ENCODE measurements around the gene SF1.
A peak's percentile ranks its signal among the peaks of the same experiment; 100 is the strongest.
"Not testable (repeated sequence)": the region's sequence is repeated elsewhere in the genome, so short reads cannot be mapped to it uniquely, and the experiment has no call there.

The SF1 gene, protein sequence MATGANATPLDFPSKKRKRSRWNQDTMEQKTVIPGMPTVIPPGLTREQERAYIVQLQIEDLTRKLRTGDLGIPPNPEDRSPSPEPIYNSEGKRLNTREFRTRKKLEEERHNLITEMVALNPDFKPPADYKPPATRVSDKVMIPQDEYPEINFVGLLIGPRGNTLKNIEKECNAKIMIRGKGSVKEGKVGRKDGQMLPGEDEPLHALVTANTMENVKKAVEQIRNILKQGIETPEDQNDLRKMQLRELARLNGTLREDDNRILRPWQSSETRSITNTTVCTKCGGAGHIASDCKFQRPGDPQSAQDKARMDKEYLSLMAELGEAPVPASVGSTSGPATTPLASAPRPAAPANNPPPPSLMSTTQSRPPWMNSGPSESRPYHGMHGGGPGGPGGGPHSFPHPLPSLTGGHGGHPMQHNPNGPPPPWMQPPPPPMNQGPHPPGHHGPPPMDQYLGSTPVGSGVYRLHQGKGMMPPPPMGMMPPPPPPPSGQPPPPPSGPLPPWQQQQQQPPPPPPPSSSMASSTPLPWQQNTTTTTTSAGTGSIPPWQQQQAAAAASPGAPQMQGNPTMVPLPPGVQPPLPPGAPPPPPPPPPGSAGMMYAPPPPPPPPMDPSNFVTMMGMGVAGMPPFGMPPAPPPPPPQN

DNA sequence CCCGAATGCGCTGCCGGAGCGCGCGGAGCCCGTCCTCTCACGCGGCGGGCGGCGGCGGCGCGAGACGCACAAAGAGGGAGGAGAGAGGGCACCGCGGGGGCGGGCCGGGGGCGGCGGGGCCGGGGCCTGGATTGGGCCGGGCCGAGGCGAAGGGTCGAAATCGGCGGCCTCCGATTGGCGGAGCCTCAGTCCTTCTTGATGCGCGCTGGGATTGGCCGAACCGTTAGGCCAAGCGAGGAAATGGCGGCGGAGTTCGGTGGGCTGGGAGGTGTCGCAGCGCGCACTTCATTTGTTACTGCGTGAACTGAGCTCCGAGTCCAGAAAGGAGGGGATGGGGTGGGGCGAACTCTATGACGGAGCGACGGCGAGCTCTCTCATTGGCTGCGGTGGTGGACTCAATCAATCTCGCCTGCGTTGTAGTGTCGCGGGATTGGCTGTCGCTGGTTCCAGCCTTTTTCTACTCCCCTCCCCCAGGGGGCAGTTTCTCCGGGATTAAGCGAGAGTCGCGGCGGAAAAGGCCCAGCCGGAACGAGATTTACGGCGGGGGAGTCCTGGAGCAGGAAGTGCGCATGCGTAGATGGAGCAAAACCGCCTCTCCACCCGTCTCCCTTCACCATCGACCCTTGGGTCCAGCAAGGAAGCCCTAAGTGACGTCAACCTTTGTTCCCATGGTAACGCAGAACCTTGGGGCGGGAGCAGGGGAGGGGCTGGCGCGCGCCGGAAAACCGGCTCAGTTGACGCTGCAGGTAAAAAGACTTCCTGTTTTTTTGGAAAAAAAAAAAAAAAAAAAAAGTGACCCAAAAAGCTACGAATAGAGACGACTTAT, at the start of gene SF1:
TSS of gene SF1 (minus strand) at position 70 of the 826 bp plus-strand sequence. CDS start 150 bp downstream, outside the sequence.
- peak; percentile 98 to 100 for DNase-seq

DNA sequence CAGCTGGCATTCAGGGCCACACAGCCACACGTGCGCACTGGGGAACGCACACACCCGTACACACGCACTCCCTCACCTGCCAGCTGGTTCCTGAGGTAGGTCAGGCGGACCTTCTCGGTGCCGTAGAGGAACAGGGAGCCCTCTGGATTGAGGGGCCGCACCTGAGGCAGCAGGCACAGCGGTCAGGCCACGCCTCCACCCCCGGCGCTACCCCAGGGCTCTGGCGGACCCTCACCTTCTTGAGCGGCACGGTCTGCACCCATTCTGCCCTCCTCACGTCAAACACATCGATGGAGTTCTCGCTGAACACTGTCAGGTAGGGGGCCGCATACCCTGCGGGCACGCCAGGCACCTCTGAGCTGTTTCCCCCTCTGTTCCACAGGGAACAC, 49.1 kb upstream of the SF1 start:
- DNase-seq = no peak

DNA sequence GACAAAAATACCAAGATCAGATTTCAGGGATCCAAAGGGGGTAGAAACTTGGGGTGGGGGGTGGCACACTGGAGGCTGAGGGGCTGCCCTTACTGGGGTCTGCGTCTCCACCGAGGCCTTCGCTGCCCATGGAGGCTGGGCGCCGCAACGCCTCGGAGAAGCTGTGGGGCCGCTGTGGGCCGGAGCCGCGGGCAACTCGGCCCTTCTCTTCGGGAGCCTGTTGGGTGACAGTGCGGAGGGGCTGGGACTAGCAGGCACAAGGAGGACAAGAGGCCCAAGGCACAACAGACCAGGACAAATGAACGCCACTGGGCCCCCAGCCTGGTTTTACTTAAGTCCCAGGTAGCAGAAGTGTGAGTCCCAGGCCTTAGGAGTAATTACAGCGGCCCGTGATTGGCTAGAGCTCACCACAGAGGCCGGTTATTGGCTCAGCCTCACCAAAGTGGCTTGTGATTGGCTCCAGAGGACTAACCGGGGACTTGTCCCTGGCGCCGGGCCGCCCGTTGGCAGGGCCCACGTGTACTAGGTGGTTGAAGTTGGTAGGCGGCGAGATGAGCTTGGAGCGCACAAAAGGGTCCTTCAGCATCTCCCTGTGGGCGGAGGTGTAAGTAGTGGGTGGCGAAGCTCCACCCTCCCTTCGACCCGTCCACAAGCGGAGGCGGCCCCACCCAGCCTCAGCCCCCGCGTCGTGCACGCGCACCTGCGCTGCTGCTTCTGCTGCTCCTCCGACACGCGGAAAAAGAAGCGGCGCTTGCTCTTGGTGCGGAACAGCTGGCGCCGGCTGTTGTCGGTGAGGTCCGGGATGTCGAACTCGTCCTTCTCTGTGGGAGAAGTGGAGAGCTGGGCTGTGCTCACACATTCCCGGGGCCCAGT, 48.5 kb upstream of the SF1 start:
- DNase-seq = no peak

DNA sequence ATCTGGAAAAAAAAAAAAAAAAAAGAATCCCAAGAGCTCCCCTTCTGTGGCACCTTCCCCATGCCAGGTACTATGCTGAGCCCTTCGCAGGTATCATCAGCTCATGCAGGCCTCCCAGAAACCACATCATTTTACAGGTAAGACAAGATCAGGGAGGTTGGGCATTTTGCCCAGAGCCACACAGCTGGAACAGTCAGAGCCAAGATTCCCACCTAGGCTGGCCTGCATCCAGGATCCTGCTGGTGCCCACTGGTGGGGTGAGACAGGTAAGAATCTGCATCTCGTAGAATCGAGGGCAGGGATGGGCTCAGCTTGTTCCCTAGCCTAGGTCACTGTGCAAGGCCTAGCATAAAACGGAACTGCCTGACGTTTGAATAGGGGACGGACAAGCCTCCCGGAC, 47.7 kb upstream of the SF1 start:
- no peak for DNase-seq

DNA sequence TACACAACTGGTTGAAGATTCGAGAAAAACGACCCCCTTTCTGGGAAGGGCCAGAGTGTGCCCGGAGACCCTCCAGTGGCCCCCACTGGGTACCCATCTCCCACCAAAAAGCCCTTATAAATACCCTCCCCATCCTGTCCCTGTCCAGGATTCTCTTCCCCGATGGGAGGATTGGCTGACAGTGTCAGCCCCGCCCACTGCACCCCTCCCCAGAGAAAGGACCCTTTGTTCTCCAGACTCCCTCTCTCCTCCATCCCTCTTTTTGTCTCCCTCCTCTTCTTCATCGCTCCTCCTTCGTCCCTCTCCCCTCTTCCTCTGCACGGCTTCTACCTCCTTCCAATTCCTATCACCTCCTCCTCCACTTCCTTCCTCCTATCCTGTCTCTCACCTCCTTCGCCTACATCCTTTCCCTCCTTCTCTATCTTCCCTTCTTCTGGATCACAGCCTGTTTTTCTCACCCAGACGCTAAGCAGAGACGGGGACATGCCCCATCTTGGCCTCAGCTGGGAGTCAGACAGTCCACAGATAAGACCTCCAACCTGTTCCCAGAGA, 45.3 kb upstream of the SF1 start:
- DNase-seq = no peak

DNA sequence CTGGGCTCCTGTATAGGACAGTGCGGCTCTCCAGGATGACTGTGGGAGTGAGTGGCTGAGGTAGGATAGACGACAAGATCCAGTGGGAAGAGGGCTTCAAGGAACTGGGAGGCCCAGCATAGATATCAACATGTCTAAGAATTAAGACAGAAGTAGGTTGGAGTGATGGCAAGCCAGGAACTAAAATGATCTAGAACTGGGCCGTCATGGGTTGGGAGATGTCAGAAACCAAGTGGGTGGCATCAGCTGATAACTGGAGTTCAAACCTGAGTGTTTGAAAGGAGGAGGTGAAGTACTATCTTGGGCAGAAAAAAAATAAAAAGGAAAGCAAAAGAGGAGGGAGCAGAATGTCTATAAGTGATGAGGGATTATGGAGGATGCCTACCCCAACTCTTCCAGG, 39.1 kb upstream of the SF1 start:
- no peak for DNase-seq

DNA sequence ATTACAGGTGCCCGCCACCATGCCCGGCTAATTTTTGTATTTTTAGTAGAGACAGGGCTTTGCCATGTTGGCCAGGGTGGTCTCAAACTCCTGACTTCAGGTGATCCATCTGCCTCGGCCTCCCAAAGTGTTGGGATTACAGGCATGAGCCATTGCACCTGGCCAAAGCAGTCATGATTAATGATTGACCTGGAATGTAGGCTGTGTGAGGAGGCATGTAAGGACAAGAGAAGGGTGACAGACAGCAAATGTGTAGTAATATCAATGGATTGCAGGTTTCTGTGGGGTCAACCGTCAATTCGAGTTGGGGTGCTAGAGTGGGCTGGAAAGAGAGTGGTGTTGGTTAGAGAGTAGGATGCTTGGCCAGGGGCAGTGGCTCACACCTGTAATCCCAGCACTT, 37.1 kb upstream of the SF1 start:
- not testable (repeated sequence) for DNase-seq

DNA sequence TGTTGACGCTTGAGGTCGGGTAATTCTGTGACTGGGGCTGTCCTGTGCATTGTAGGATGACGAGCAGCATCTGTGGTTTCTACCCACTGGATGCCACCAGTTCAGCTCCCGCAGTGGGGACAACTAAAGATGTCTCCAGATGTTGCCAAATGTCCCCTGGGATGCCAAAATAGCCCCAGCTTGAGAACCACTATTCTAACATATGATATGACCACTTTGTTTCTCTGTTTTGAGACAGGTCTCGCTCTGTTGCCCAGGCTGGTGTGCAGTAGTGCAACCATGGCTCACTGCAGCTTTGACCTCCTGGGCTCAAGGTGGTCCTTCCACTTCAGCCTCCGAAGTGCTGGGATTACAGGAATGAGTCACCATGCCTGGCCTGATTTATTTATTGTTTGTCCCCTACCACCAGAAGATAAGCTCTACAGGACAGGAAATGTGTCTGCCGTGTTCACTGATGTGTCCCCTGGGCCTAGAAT, 36.4 kb upstream of the SF1 start:
- DNase-seq = no peak

DNA sequence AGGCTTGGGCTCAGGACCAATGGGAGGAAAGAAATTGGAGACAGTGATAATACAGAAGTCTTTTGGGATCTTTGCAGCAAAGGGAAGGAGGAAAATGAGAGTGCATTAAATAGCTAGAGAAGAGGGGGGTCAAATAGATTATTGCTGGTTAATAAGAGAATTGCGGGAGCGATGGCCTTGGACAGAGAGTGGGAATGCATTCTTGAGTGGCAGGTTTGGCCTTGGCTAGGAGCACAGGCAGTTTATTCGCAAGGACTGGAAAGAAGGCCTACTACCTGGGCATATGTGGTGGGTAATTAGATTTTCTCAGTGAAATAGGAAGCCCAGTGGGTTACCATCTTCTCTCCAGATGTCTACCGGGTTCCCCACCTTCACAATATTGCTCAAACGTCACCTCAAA, 35.5 kb upstream of the SF1 start:
- DNase-seq = no peak

DNA sequence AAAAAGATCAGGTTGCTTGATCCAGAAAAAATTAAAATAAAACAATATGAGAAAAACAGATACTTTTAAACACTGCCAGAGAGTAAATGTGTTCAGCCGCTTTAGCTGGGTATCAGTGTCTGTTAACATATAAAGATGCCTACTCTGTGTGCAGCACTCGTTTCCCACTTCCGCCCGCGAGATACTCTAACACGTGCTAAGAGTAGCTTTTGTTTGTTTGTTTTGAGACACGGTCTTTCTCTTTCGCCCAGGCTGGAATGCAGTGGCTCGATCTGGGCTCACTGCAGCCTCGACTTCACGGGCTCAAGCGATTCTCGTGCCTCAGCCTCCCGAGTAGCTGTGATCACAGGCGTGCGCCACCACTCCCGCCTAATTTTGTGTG, 32.5 kb upstream of the SF1 start:
- DNase-seq = no peak

DNA sequence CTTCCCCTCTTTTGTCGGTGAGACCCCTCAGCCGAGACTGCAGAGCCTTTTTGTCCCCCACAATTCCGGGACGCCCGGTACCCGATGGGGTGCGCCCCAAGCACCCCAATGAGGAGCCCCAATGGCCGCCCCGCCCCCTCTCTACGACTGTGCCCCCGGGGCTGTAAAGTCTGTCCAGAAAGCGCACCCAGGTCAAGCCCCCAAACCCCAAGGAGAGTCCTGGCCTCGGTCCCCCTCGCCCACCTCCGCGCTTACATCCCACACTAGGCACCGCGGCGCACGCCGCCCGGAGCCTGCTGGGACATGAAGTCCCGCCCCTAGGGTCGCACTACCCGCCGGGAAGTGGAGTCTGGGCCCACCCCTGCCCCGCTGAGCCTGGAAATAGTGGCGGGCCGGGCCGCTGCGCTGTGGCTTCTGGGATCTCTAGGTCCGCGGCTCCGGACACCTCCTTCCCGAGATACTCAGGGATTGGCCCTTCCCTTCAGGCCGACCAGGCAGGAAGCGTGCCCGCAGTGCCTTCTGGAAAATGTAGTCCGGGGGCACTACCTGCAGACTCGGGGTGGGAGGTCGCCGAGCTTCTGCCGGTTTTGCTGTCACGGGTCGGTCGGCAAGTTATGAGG, 32.0 kb upstream of the SF1 start, which contains the start of gene MEN1:
TSS of gene MEN1 (minus strand) at position 281 of the 620 bp plus-strand sequence. CDS start 442 bp downstream, outside the sequence.
- peak; percentile 91 to 92 for DNase-seq

DNA sequence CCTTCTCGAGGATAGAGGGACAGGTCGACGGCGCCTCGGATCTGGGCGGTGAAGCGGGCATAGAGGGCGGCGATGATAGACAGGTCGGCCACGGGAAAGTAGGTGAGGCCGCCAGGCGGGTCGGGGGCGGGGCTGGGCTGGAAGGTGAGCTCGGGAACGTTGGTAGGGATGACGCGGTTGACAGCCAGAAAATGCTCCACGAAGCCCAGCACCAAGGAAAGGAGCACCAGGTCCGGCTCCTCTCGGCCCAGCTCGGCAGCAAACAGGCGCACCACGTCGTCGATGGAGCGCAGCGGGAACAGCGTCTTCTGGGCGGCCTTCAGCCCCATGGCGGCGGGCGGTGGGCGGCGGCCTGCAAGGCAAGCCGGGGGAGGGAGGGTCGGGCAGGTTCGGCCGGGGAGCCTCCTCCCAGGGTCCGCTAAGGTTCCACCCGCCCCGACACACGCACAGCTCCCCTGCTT, 31.5 kb upstream of the SF1 start:
- DNase-seq = no peak

DNA sequence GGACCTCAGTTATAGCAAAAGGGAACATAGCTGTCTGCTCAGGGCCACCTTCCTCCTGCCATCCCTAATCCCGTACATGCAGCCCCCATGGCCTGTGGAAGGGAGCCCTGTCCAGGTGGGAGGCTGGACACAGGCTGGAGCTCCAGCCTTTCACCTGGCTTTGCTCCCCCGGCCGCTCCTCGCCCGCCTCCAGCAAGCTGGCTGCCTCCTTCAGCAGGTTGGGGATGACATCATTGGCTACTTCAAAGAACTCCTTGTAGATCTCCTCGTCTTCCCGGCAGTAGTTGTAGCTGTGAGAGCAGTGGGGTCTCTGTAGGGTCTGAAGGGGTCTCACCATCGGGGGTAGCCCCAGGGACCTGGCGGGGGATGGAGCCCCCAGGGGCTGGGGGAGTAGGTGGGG, 27.1 kb upstream of the SF1 start:
- DNase-seq = no peak

DNA sequence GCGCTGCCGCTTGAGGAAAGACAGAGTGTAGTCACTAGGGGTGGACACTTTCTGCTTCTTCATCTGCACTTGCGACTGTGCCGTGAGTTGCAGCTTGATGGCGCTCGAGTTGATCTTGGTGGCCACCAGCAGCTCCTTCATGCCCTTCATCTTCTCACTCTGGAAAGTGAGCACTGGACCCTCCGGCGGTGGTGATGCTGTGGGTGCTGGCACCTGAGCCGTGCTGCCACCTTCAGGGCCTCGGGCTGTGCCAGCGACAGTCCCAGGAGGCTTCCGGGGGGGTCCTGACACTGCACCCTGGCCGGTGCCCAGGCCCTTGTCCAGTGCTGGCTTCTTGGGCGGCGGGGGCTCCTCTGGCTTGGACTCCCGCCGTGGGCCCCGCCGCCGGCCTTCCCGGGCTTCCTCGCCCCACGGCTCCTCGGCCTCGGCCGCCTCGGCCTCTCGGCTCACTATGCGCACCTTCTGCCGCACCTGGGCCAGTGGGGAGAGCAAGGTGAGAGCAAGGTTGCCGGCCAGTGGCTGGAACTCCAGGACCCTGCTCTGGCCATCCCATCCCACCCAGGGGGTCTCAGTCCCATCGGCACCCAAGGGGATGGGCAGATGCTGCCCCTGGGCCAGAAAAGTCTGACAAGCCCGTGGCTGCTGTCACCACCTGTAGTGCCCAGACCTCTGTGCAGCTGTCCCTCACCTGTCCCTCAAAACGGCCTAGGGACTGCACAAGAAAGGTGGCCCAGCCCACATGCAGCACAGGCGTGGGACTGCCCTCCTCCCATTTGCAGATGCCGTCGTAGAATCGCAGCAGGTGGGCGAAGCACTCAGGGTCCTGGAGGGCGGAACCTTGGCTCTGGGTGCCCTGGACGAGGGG, 26.2 kb upstream of the SF1 start:
- no peak for DNase-seq

DNA sequence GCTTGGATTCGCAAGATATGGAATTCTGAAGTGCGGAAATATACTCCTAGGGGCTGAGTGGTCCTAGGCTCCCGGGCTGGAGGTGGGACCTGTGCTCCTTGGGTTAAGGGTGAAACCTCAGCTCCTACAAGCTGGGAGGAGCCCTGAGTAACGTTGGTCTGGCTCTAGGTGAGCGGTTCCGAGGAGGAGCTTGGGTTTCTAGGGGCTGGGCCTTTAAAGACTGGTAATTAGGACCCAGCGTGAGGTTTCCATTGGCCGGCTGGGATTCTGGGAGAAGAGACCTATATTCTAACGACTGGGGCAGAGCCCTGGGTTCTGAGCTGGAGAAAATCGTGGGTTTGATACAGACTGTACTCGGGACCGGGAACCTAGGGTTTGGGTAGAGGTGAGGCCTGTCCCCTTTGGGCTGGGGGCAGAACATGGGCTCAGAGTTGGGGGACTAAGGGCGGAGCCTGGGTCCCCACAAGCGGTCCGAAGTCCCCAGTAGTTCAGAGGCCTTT, 25.6 kb upstream of the SF1 start:
- DNase-seq = no peak

DNA sequence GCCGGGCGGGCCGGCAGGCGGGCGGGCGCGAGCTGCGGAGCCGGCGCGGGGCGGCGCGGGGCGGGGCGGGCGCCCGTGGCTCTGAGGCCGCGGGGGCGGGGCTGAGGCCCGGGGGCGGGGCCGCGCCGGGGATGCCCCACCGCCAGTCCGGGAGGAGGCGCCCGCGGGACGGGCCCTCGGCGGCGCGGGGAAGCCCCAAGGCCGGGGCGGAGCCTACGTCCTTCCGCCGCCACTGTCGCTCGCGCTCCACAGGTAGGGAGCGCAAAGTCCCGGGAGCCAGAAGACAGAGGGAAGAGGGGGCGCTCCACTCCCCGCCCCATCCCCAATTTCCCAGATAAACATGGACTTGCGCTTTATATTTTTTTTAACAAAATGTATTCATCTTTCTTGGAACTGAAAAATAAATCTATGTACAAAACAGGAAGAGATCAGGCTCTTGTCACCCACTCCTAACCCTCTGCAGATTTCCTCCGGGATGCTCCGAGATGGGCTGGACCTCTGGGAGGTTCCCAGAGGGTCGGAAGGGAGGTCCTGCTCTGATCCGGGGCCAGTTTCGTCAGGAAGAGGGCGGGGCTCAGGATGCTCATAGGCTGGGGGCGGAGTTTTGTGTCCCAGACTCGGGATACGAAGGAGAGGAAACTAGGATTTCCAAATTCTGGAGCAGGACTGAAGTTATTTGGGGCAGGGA, 25.0 kb upstream of the SF1 start, which contains the start of gene MAP4K2:
TSS of gene MAP4K2 (minus strand) at position 57 of the 688 bp plus-strand sequence. CDS start 65 bp downstream, outside the sequence.
- peak in 1 of 2 experiments; percentile 43 for DNase-seq

DNA sequence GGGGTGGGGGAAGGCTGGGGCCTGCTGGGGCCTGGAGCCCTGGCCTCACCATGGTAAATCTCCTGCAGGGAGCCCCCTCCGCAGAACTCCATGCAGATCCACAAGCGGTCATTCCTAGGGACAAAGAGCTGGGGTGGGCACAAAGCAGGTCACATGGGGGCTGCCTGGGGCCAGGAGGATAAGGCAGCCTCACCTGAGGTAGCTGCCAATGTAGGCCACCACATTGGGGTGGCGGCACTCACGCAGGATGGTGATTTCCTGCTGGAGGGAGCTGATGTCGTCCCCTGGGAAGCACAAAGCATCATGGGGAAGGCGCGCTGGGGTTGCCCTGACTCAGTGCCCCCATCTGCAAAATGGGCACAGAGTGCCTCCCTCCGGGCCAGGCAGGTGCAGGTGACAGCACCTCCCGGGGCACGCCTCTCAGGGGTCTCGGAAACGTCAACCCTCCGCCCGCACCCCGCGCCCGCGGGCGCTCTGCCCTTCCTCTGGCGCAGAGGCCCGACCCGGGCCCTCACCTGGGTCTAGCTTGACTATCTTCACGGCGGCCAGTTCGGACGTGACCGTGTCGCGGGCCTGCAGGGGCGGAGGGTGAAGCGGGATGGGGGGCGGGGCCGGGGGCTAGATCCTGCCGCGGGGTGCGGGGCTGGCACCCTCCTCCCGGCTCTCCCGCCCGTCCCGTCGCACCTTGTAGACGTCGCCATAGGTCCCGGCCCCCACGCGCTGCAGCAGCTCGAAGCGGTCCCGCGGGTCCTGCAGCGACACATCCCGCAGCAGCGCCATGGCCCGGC, 24.2 kb upstream of the SF1 start:
- no peak for DNase-seq

DNA sequence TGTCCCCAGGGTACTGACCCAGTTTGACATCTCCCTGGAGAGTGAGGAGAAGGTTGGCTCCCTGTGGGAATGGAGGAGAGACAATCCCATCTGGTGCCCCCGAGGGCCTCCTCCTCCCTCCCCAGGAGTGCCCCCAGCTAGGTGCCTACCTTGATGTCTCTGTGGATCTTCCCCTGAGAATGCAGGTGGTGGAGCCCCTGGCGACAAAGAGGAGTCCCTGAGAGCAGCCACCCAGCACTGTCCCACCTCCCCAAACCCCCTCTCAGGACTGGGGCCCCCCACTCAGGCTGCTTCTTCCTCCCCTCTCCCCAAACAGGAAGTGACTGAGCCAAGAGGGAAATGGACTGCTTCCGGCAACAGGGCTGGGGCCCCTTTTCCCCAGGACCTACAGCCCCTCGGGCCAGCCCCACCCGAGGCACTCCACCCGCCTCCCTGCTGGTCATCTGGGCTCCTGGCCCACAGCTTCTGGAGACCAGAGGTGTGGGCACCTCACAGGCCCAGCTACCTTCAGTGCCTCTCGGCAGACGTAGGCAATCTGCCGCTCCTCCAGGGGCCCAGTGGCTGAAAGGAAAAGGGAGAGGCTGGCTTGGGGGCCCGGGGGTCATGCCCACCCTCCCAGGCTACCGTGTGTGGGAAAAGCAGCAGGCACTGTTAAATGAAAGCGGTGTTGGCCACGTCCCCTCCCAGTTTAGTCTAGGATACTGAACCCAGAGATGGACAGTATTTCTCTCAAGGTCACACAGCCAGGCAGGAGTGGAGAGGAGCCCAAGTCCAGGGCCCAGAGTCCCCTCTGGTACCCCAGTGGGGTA, 23.4 kb upstream of the SF1 start:
- no peak for DNase-seq

All from cerebellar nuclear complex (tissue), 1 donor.